Measurements from ENCODE around the gene ALG12. TPM values are rescaled to one million over a fixed set of nuclear protein-coding genes. Genes with fewer than 3 reads are reported as not detected.

ALG12 gene
- polyA plus RNA-seq, 1 donor from 2014 or later = 14.3 TPM

DNA sequence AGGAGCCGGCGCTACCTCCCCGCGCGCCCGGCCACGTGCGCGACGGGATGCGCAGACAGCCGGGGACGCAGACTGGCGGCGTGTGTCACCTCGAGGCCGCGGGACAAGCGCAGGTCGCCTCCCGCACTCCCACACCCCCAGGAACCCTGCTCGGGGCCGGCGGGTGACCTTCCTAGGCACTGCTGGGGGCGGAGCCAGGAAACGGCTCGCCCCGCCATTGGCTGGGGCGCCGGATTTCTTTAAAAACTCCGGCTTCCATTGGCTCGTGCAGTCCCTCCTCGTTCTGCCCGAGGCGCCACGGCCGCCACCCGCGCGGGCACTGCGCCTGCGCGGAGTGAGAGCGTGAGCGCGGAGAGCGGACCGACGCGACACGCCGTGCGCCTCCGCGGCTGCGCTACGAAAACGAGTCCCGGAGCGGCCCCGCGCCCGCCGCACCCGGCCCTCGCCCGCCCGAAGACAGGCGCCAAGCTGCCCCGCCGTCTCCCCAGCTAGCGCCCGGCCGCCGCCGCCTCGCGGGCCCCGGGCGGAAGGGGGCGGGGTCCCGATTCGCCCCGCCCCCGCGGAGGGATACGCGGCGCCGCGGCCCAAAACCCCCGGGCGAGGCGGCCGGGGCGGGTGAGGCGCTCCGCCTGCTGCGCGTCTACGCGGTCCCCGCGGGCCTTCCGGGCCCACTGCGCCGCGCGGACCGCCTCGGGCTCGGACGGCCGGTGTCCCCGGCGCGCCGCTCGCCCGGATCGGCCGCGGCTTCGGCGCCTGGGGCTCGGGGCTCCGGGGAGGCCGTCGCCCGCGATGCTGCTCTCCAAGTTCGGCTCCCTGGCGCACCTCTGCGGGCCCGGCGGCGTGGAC, 42.1 kb upstream of the ALG12 start, which contains the start of gene PIM3:
TSS of gene PIM3 (plus strand) at position 614 of the 846 bp plus-strand sequence. CDS start at position 790, 176 bp downstream.
- Histone ChIP-seq H3K27ac (ENCODE audit: low read length) (peak within 1 kb of the TSS; percentile 59), H3K9me3 (ENCODE audit: low read length) (no peaks in the 10 kb centered on the region), H3K9ac (ENCODE audit: low read length) (peak within 1 kb of the TSS; percentile 66)

DNA sequence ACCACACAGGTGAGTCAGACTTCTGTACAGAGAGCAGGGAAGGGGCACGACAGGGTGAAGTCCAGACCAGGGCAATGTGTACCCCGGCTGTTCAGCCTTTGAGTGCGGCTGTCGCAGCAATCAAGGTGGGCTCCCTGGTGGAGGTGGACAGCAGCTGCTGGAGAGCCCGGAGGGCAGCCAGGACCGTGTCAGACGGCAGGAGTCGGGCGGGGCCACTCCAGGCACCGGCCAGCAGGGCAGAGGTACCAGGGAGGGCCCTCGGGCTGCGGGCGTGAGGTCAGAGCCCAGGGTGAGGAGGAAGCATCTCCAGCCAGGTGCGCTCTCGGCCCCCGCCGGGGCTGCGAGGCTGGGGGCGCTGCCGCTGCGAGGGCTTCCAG, 41.5 kb upstream of the ALG12 start:
- peak overlapping the region; percentile 30 for H3K4me2 ChIP-seq (ENCODE audit: low read length)
- H3K4me3 ChIP-seq (ENCODE audit: low read length) = peak overlapping the region; percentile 84
- peak overlapping the region; percentile 59 for H3K27ac ChIP-seq (ENCODE audit: low read length)
- no peaks in the 10 kb centered on the region for H3F3A ChIP-seq (ENCODE audit: insufficient read depth, low read length, poor library complexity, severe bottlenecking)
- no peaks in the 10 kb centered on the region for H3K9me2 ChIP-seq (ENCODE audit: insufficient read depth, low read length)
- no peaks in the 10 kb centered on the region for H3K79me2 ChIP-seq (replicated peaks; ENCODE audit: insufficient read depth, low read length)
- no peaks in the 10 kb centered on the region for H3K9me3 ChIP-seq (ENCODE audit: low read length)
- H2AFZ ChIP-seq (ENCODE audit: low read depth, low read length) = peak overlapping the region; percentile 40
- no peak for TF ChIP-seq EP300 (conservative IDR thresholded peaks at IDR 0.05; ENCODE audit: poor library complexity, severe bottlenecking)
- no peaks in the 10 kb centered on the region for H3K27me3 ChIP-seq (ENCODE audit: insufficient read depth, low read depth, low read length)
- H4K20me1 ChIP-seq (ENCODE audit: insufficient read depth) = no peaks in the 10 kb centered on the region
- no peaks in the 10 kb centered on the region for H3K36me3 ChIP-seq (ENCODE audit: insufficient read depth, low read length)
- peak overlapping the region; percentile 64 for H3K9ac ChIP-seq (ENCODE audit: low read length)

More for the DNA sequence above, 42.1 kb upstream of the ALG12 start, which contains the start of gene PIM3:
- H3K36me3 ChIP-seq (ENCODE audit: insufficient read depth, low read length) = no peaks in the 10 kb centered on the region
- peak within 1 kb of the TSS; percentile 84 for H3K4me3 ChIP-seq (ENCODE audit: low read length)
- H2AFZ ChIP-seq (ENCODE audit: low read depth, low read length) = peak within 1 kb of the TSS; percentile 40
- H3K27me3 ChIP-seq (ENCODE audit: insufficient read depth, low read depth, low read length) = no peaks in the 10 kb centered on the region
- H3K79me2 ChIP-seq (replicated peaks; ENCODE audit: insufficient read depth, low read length) = no peaks in the 10 kb centered on the region
- no peaks in the 10 kb centered on the region for H4K20me1 ChIP-seq (ENCODE audit: insufficient read depth)
- peak within 1 kb of the TSS; percentile 55 for H3K4me2 ChIP-seq (ENCODE audit: low read length)
- TF ChIP-seq POLR2AphosphoS5 (IDR thresholded peaks at IDR 0.05) (peak; percentile 81), EP300 (conservative IDR thresholded peaks at IDR 0.05; ENCODE audit: poor library complexity, severe bottlenecking) (peak; percentile 67), RAD21 (conservative IDR thresholded peaks at IDR 0.05) (no peak), MXI1 (conservative IDR thresholded peaks at IDR 0.05; ENCODE audit: poor library complexity, severe bottlenecking) (peak; percentile 93), EZH2 (IDR thresholded peaks at IDR 0.05; ENCODE audit: borderline replicate concordance, insufficient read depth, low read length, poor library complexity, severe bottlenecking) (no peak)
- TF ChIP-seq, protein P1, sequence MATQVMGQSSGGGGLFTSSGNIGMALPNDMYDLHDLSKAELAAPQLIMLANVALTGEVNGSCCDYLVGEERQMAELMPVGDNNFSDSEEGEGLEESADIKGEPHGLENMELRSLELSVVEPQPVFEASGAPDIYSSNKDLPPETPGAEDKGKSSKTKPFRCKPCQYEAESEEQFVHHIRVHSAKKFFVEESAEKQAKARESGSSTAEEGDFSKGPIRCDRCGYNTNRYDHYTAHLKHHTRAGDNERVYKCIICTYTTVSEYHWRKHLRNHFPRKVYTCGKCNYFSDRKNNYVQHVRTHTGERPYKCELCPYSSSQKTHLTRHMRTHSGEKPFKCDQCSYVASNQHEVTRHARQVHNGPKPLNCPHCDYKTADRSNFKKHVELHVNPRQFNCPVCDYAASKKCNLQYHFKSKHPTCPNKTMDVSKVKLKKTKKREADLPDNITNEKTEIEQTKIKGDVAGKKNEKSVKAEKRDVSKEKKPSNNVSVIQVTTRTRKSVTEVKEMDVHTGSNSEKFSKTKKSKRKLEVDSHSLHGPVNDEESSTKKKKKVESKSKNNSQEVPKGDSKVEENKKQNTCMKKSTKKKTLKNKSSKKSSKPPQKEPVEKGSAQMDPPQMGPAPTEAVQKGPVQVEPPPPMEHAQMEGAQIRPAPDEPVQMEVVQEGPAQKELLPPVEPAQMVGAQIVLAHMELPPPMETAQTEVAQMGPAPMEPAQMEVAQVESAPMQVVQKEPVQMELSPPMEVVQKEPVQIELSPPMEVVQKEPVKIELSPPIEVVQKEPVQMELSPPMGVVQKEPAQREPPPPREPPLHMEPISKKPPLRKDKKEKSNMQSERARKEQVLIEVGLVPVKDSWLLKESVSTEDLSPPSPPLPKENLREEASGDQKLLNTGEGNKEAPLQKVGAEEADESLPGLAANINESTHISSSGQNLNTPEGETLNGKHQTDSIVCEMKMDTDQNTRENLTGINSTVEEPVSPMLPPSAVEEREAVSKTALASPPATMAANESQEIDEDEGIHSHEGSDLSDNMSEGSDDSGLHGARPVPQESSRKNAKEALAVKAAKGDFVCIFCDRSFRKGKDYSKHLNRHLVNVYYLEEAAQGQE (IDR thresholded peaks at IDR 0.05; ENCODE audit: borderline replicate concordance) = peak; percentile 32
- TF ChIP-seq, protein P2, sequence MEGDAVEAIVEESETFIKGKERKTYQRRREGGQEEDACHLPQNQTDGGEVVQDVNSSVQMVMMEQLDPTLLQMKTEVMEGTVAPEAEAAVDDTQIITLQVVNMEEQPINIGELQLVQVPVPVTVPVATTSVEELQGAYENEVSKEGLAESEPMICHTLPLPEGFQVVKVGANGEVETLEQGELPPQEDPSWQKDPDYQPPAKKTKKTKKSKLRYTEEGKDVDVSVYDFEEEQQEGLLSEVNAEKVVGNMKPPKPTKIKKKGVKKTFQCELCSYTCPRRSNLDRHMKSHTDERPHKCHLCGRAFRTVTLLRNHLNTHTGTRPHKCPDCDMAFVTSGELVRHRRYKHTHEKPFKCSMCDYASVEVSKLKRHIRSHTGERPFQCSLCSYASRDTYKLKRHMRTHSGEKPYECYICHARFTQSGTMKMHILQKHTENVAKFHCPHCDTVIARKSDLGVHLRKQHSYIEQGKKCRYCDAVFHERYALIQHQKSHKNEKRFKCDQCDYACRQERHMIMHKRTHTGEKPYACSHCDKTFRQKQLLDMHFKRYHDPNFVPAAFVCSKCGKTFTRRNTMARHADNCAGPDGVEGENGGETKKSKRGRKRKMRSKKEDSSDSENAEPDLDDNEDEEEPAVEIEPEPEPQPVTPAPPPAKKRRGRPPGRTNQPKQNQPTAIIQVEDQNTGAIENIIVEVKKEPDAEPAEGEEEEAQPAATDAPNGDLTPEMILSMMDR (IDR thresholded peaks at IDR 0.05; ENCODE audit: poor library complexity, severe bottlenecking) = no peak
- H3K9me2 ChIP-seq (ENCODE audit: insufficient read depth, low read length) = no peaks in the 10 kb centered on the region
- H3F3A ChIP-seq (ENCODE audit: insufficient read depth, low read length, poor library complexity, severe bottlenecking) = no peaks in the 10 kb centered on the region

All from neural cell (in vitro differentiated cells).